H1 (cell line): ENCODE results near the gene APAF1. TPM values are rescaled to one million over a fixed set of nuclear protein-coding genes. Genes with fewer than 3 reads are reported as not detected.

Experiments
- CTCF ChIA-PET: fragments of 300-600 bp; sonication (Branson Sonifier 250); formaldehyde crosslinking; loops from one replicate; lab custom pipeline; 2021; ENCODE audit not compliant: partially characterized antibody; lab: Charles Lee
- POLR2A ChIA-PET: fragments of 300-600 bp; sonication (Branson Sonifier 250); formaldehyde crosslinking; loops from one replicate; lab custom pipeline; 2021; ENCODE audit warnings: inconsistent platforms; ENCODE audit not compliant: partially characterized antibody; lab: Charles Lee
- DNase-seq, 2 experiments: peaks; one replicate each; pipeline versions ENCODE4 v3.0.0 to v3.0.0-alpha.2; 2010 to 2022; ENCODE audit warnings: low spot score in 2 of 2, low read depth in 1 of 2, mixed read lengths in 1 of 2
- FAIRE-seq: peaks from 2 replicates; lab custom pipeline; 2011; peaks lifted over from hg19 to GRCh38; lab: Jason Lieb, UNC
- H2AFZ ChIP-seq: 2 replicates; pipeline ENCODE4 v1.8.1; 2012; ENCODE audit warnings: low read length, inconsistent platforms
- H2AK5ac ChIP-seq: 2 replicates; pipeline ENCODE4 v1.6.1; 2013; ENCODE audit warnings: low read depth, low read length
- H2BK120ac ChIP-seq: replicated peaks from 2 replicates; pipeline ENCODE3; 2013; ENCODE audit warnings: low read depth, low read length, inconsistent platforms
- H2BK12ac ChIP-seq: 2 replicates; pipeline ENCODE4 v1.6.1; 2013; ENCODE audit warnings: low read depth, low read length
- H2BK15ac ChIP-seq: 2 replicates; pipeline ENCODE4 v1.6.1; 2013; ENCODE audit warnings: low read length
- H2BK20ac ChIP-seq: 2 replicates; pipeline ENCODE4 v1.6.1; 2013; ENCODE audit warnings: low read length
- H2BK5ac ChIP-seq: 2 replicates; pipeline ENCODE4 v1.6.1; 2013; ENCODE audit warnings: low read depth, low read length
- H3K14ac ChIP-seq: 2 replicates; pipeline ENCODE4 v1.6.1; 2013; ENCODE audit warnings: inconsistent platforms; ENCODE audit not compliant: insufficient read length
- H3K18ac ChIP-seq: 2 replicates; pipeline ENCODE4 v1.6.1; 2013; ENCODE audit warnings: low read length; ENCODE audit errors: extremely low read depth
- H3K23ac ChIP-seq: 2 replicates; pipeline ENCODE4 v1.6.1; 2013; ENCODE audit warnings: inconsistent platforms; ENCODE audit not compliant: insufficient read length
- H3K23me2 ChIP-seq: 2 replicates; pipeline ENCODE4 v1.6.1; 2013; ENCODE audit warnings: low read depth, low read length
- H3K27ac ChIP-seq: 2 replicates; pipeline ENCODE4 v1.6.1; 2011; ENCODE audit warnings: low read depth, low read length, inconsistent platforms
- H3K27me3 ChIP-seq, 4 experiments: replicated peaks in 1 of 4; 1 replicate in 1 of 4; 2 replicates in 3 of 4; pipeline versions ENCODE4 v1.6.1 to v1.8.1; 2011 to 2013; ENCODE audit warnings: low read length in 3 of 4, mild to moderate bottlenecking in 3 of 4, inconsistent platforms in 2 of 4, mixed read lengths in 2 of 4, moderate library complexity in 1 of 4; ENCODE audit not compliant: control insufficient read depth in 3 of 4, insufficient read depth in 3 of 4; ENCODE audit errors: extremely low read depth in 1 of 4
- H3K36me3 ChIP-seq, 4 experiments: 2 replicates each; pipeline versions ENCODE4 v1.6.1 to v1.8.1; 2011 to 2013; ENCODE audit warnings: mild to moderate bottlenecking in 4 of 4, low read length in 3 of 4, moderate library complexity in 2 of 4, control low read depth in 1 of 4, inconsistent platforms in 1 of 4; ENCODE audit not compliant: insufficient read depth in 4 of 4, control insufficient read depth in 2 of 4
- H3K4ac ChIP-seq: replicated peaks from 2 replicates; pipeline ENCODE3; 2013; ENCODE audit warnings: low read length, low read depth, mixed read lengths, inconsistent platforms; ENCODE audit not compliant: insufficient read length
- H3K4me1 ChIP-seq, 4 experiments: replicated peaks in 1 of 4; 1 replicate in 1 of 4; 2 replicates in 3 of 4; pipeline versions ENCODE4 v1.6.1 to v1.8.1; 2011 to 2013; ENCODE audit warnings: low read length in 3 of 4, inconsistent platforms in 2 of 4, mixed read lengths in 1 of 4; ENCODE audit not compliant: insufficient read depth in 4 of 4, control insufficient read depth in 3 of 4
- H3K4me2 ChIP-seq, 2 experiments: 2 replicates each; pipeline versions ENCODE4 v1.6.1 to v1.8.1; 2011 to 2013; ENCODE audit warnings: low read depth in 2 of 2, low read length in 2 of 2, control low read depth in 1 of 2, inconsistent platforms in 1 of 2, mild to moderate bottlenecking in 1 of 2; ENCODE audit not compliant: insufficient read depth in 1 of 2
- H3K4me3 ChIP-seq, 4 experiments: fragments of 200-600, 300-600 bp in 1 of 4; sonication (generic), shearing (Covaris generic), sonication (Bioruptor Twin) in 1 of 4; 2 replicates each; pipeline versions ENCODE4 v1.5.1 to v1.8.1; 2011 to 2016; ENCODE audit warnings: low read length in 4 of 4, low read depth in 3 of 4, control low read depth in 2 of 4, inconsistent platforms in 2 of 4, mild to moderate bottlenecking in 2 of 4, mixed read lengths in 1 of 4, moderate library complexity in 1 of 4; ENCODE audit not compliant: insufficient read depth in 2 of 4; ENCODE audit errors: extremely low read depth in 1 of 4
- H3K56ac ChIP-seq: replicated peaks from 2 replicates; pipeline ENCODE3; 2013; ENCODE audit warnings: low read depth, mild to moderate bottlenecking, mixed read lengths, low read length, inconsistent platforms; ENCODE audit not compliant: insufficient read length
- H3K79me1 ChIP-seq: 2 replicates; pipeline ENCODE4 v1.6.1; 2013; ENCODE audit warnings: low read depth, low read length, control low read depth
- H3K79me2 ChIP-seq, 2 experiments: 2 replicates each; pipeline versions ENCODE4 v1.6.1 to v1.8.1; 2012 to 2013; ENCODE audit warnings: low read length in 2 of 2, mild to moderate bottlenecking in 2 of 2, inconsistent platforms in 1 of 2; ENCODE audit not compliant: insufficient read depth in 2 of 2, control insufficient read depth in 1 of 2
- H3K9ac ChIP-seq, 4 experiments: replicated peaks in 1 of 4; 1 replicate in 1 of 4; 2 replicates in 3 of 4; pipeline versions ENCODE4 v1.6.1 to v1.8.1; 2011 to 2013; ENCODE audit warnings: low read depth in 3 of 4, low read length in 3 of 4, control low read depth in 2 of 4, mild to moderate bottlenecking in 2 of 4, moderate library complexity in 2 of 4, inconsistent platforms in 1 of 4; ENCODE audit errors: extremely low read depth in 1 of 4
- H3K9me3 ChIP-seq, 2 experiments: 2 replicates each; pipeline versions ENCODE4 v1.6.1 to v1.8.1; 2012 to 2013; ENCODE audit warnings: mild to moderate bottlenecking in 2 of 2, moderate library complexity in 2 of 2, control low read depth in 1 of 2, inconsistent platforms in 1 of 2, low read depth in 1 of 2, low read length in 1 of 2, mixed read lengths in 1 of 2; ENCODE audit not compliant: insufficient read depth in 2 of 2
- H4K20me1 ChIP-seq, 2 experiments: replicated peaks in 1 of 2; 2 replicates each; pipeline versions ENCODE3 to v1.8.1; 2011 to 2013; ENCODE audit warnings: inconsistent platforms in 2 of 2, low read length in 2 of 2, mild to moderate bottlenecking in 1 of 2; ENCODE audit not compliant: insufficient read depth in 2 of 2, control insufficient read depth in 1 of 2
- H4K5ac ChIP-seq: 2 replicates; pipeline ENCODE4 v1.6.1; 2013; ENCODE audit warnings: low read length, low read depth, mixed read lengths, inconsistent platforms; ENCODE audit not compliant: insufficient read length
- H4K8ac ChIP-seq: 2 replicates; pipeline ENCODE4 v1.8.0; 2013; ENCODE audit warnings: mild to moderate bottlenecking, moderate library complexity, low read length, inconsistent platforms; ENCODE audit not compliant: insufficient read depth; ENCODE audit errors: extremely low read depth
- H4K91ac ChIP-seq: replicated peaks from 2 replicates; pipeline ENCODE3; 2013; ENCODE audit warnings: low read length, mixed read lengths, inconsistent platforms; ENCODE audit not compliant: insufficient read length
- ATF3 ChIP-seq: IDR thresholded peaks from 2 replicates; pipeline ENCODE4 v1.6.1; 2011; ENCODE audit warnings: low read depth, mild to moderate bottlenecking, low read length; ENCODE audit not compliant: insufficient read depth
- CEBPB ChIP-seq: IDR thresholded peaks from 2 replicates; pipeline ENCODE4 v1.6.1; 2012; ENCODE audit warnings: low read depth, low read length
- CTCF ChIP-seq, 3 experiments: IDR thresholded peaks; 1 replicate in 2 of 3; 2 replicates in 1 of 3; pipeline versions ENCODE4 v1.5.1 to v1.6.1; 2011; ENCODE audit warnings: low read length in 3 of 3, mild to moderate bottlenecking in 3 of 3, inconsistent platforms in 2 of 3, low read depth in 1 of 3, moderate library complexity in 1 of 3; ENCODE audit not compliant: insufficient read depth in 1 of 3; ENCODE audit errors: control extremely low read depth in 1 of 3
- HDAC6 ChIP-seq: IDR thresholded peaks from one replicate; pipeline ENCODE4 v1.7.1; 2012; ENCODE audit warnings: low read depth, mild to moderate bottlenecking, inconsistent platforms, low read length, moderate library complexity
- JUND ChIP-seq: IDR thresholded peaks from 2 replicates; pipeline ENCODE4 v1.6.1; 2011; ENCODE audit warnings: mild to moderate bottlenecking, improper control_type of control experiment, low read length
- RXRA ChIP-seq: IDR thresholded peaks from 2 replicates; pipeline ENCODE4 v1.6.1; 2011; ENCODE audit warnings: low read depth, mild to moderate bottlenecking, low read length, moderate library complexity; ENCODE audit not compliant: insufficient read depth
- ZNF274 ChIP-seq: IDR thresholded peaks from 2 replicates; pipeline ENCODE4 v1.7.0; 2012; ENCODE audit warnings: low read length, borderline replicate concordance; ENCODE audit errors: extremely low read depth
- WGBS, 2 experiments: shearing (Covaris generic) in 1 of 2; methylation state at CpG; one replicate each; pipeline versions ENCODE4 v1.1.6 to v1.1.7; 2013 to 2015; ENCODE audit warnings: low lambda C conversion rate in 2 of 2, mixed read lengths in 2 of 2, inconsistent platforms in 1 of 2, low coverage in 1 of 2, missing lambda C conversion rate in 1 of 2; ENCODE audit not compliant: insufficient replicate concordance in 2 of 2, insufficient coverage in 1 of 2, insufficient read length in 1 of 2; ENCODE audit errors: extremely low coverage in 1 of 2, missing lambda C conversion rate in 1 of 2; 5-methylcytosine and 5-hydroxymethylcytosine counted together
- polyA plus RNA-seq, 7 experiments: library from polyadenylated mRNA; depleted of rRNA in 3 of 7; stranded (reverse) in 5 of 7; unstranded in 2 of 7; fragments of >200 nt in 5 of 7; fragments of 200-250 nt in 2 of 7; gene quantifications; 1 replicate in 5 of 7; 2 replicates in 1 of 7; 4 replicates in 1 of 7; pipeline versions ENCODE4 v1.2.1 to v1.2.3, GENCODE V29; 2011 to 2013; ENCODE audit warnings: missing spikeins in 2 of 7, mixed read lengths in 2 of 7
- total RNA-seq: library from RNA; stranded (reverse); fragmentation: NEBNext Ultra II Directional; extraction: Animal tissue kit (Norgen Biotek cat#: 25700); gene quantifications from 2 replicates; pipeline ENCODE4 v1.2.1, GENCODE V29; 2021

Gene APAF1
- total and polyA plus RNA-seq, 2 of the 8 experiments (the other 6 are each of a cell fraction or from before 2014, with no cell fraction given), result 4.7 to 22.6 TPM

GRCh38 chr12:98656289-98657101, 11.4 kb downstream of the APAF1 start:
- H3K4me3 ChIP-seq, result no peak overlapping the region
- H3K9ac ChIP-seq, result no peak overlapping the region
- CTCF ChIA-PET, result no interaction called here
- POLR2A ChIA-PET, result no interaction called here
- H3K79me1 ChIP-seq, result no peaks in the 10 kb centered on the region
- H4K20me1 ChIP-seq, result no peaks in the 10 kb centered on the region
- H2BK120ac ChIP-seq, result no peak overlapping the region
- no peak overlapping the region for H2AFZ ChIP-seq
- H2BK12ac ChIP-seq, result no peak overlapping the region
- H3K4me2 ChIP-seq, result no peak overlapping the region
- H4K91ac ChIP-seq, result no peak overlapping the region
- no peak overlapping the region for H4K5ac ChIP-seq
- no peak overlapping the region for H3K18ac ChIP-seq
- no peak overlapping the region for H4K8ac ChIP-seq
- no peak overlapping the region for H2BK15ac ChIP-seq
- H3K36me3 ChIP-seq, result peaks cover 0 to 16% (median 6%) of the 10 kb centered on the region in 4 experiments; a peak in 4 of 8 replicates
- H3K56ac ChIP-seq, result no peak overlapping the region
- H3K23ac ChIP-seq, result no peak overlapping the region
- H2BK20ac ChIP-seq, result no peak overlapping the region
- H3K27me3 ChIP-seq, result no peaks in the 10 kb centered on the region
- no peak overlapping the region for H2BK5ac ChIP-seq
- no peaks in the 10 kb centered on the region for H3K23me2 ChIP-seq
- no peak overlapping the region for H3K27ac ChIP-seq
- no peak overlapping the region for H2AK5ac ChIP-seq
- no peak for DNase-seq
- FAIRE-seq, result no peak
- WGBS, 2 experiments, result 94% methylated on average over 6 of the region's 6 CpGs; no CpG with 5 or more reads in 1 of the 2 experiments
- H3K79me2 ChIP-seq, result no peaks in the 10 kb centered on the region
- H3K14ac ChIP-seq, result no peak overlapping the region
- H3K4me1 ChIP-seq, result no peaks in the 10 kb centered on the region
- H3K9me3 ChIP-seq, result no peaks in the 10 kb centered on the region
- no peak for TF ChIP-seq ATF3
- TF ChIP-seq RXRA, result no peak
- TF ChIP-seq JUND, result no peak
- TF ChIP-seq CTCF (IDR thresholded peaks at IDR 0.05; ENCODE audit: control extremely low read depth in 1 of 3, insufficient read depth in 1 of 3, low read depth in 1 of 3, low read length in 3 of 3), result no peak
- no peak for TF ChIP-seq CEBPB
- TF ChIP-seq ZNF274, result no peak
- TF ChIP-seq HDAC6, result no peak
- no peak overlapping the region for H3K4ac ChIP-seq
